ENCODE data around the gene SSH2. TPM values are rescaled to one million over a fixed set of nuclear protein-coding genes. Genes with fewer than 3 reads are reported as not detected.

The SSH2 gene
- total RNA-seq, 4 donors from 2014 or later: 30.2 to 38.6 (median 35.5) TPM

DNA sequence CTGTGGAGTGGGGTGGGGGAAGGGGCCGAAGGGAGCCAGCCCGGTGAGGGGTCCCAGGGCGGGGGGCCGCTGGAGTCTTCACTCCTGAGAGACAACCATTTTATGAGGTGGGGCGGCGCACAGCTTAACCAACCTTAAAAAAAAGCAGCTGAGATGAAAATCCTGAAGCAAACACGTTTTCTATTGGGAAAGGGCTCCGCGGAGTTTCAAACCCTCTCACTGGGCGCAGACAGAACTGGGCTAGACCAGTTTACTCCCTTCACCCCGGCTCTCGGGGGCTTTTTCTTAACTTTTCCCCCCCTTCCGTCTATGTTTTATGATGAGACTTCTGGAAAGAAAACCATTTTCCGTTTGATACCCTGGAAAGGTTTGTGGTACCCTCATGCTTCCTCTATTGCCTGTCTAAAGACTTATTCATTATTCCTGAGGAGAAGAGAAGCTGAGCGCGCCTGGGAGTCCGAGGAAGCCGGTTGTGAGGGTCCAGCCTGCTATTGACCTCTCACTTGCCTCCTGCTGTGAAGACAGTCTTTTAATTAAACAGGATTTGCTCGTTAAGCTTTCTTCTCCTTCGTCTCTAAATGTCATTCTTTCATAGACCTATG, 482 bp upstream of the SSH2 start:
- TF ChIP-seq, protein P1, sequence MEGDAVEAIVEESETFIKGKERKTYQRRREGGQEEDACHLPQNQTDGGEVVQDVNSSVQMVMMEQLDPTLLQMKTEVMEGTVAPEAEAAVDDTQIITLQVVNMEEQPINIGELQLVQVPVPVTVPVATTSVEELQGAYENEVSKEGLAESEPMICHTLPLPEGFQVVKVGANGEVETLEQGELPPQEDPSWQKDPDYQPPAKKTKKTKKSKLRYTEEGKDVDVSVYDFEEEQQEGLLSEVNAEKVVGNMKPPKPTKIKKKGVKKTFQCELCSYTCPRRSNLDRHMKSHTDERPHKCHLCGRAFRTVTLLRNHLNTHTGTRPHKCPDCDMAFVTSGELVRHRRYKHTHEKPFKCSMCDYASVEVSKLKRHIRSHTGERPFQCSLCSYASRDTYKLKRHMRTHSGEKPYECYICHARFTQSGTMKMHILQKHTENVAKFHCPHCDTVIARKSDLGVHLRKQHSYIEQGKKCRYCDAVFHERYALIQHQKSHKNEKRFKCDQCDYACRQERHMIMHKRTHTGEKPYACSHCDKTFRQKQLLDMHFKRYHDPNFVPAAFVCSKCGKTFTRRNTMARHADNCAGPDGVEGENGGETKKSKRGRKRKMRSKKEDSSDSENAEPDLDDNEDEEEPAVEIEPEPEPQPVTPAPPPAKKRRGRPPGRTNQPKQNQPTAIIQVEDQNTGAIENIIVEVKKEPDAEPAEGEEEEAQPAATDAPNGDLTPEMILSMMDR (IDR thresholded peaks at IDR 0.05): peak in 1 of 6 experiments; percentile 3
- no peak for TF ChIP-seq POLR2A (IDR thresholded peaks at IDR 0.05)
- peak overlapping the region; percentile 49 to 76 (median 60) for H3K4me3 ChIP-seq (replicated peaks in 1 of 3)
- 1 to 2% methylated on average over 19 to 20 of the region's 20 CpGs for WGBS, 2 donors
- no peaks in the 10 kb centered on the region for H3K9me3 ChIP-seq
- intact Hi-C loops (cut with DNase I): loop anchor here (5.0 to 10.0 kb wide), 2 partner anchors 123 to 346 kb away; partner anchors contain the start of gene GIT1
- no peaks in the 10 kb centered on the region for H3K27me3 ChIP-seq
- peak; percentile 10 to 13 for DNase-seq
- no peaks in the 10 kb centered on the region for H3K36me3 ChIP-seq
- H3K4me1 ChIP-seq: peaks cover 27 to 28% of the 10 kb centered on the region in 2 donors
- H3K27ac ChIP-seq: peak overlapping the region; percentile 69 to 96 (median 89)

DNA sequence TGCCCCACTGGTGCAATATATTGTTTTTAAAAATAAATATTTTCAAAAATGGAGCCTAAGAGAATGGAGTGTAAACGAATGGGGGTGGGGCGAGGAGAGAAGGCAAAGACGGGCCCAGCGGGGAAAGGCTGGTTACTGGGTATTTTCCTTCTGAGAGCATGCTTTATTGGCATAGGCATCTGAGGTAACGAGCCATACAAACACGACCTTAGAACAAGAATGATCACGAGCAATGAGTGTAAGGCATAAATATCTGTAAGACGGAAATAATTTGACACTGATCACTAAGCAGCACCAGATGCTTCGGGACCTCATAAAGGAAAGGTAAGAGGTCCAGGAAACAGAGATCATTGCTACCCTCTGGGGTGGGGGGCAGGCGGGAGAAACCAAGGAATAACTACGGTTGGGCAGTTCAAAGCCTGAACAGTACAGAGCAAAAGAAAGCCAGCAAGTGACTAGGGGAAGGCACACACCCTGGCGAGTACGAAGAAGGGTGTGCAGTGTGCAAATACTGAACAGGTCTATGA, 959 bp downstream of the SSH2 start:
- TF ChIP-seq, protein P1 (IDR thresholded peaks at IDR 0.05): no peak
- TF ChIP-seq POLR2A (IDR thresholded peaks at IDR 0.05): no peak
- 2% methylated on average over 13 of the region's 13 CpGs for WGBS, 2 donors
- intact Hi-C loops (cut with DNase I): no loop called here
- H3K4me1 ChIP-seq: peaks cover 27 to 28% of the 10 kb centered on the region in 2 donors
- peak overlapping the region; percentile 49 to 76 (median 60) for H3K4me3 ChIP-seq (replicated peaks in 1 of 3)
- H3K9me3 ChIP-seq: no peaks in the 10 kb centered on the region
- no peaks in the 10 kb centered on the region for H3K27me3 ChIP-seq
- peak overlapping the region; percentile 69 to 96 (median 89) for H3K27ac ChIP-seq
- no peaks in the 10 kb centered on the region for H3K36me3 ChIP-seq
- peak; percentile 44 to 54 for DNase-seq

- DNase-seq: no peak
- Histone ChIP-seq H3K27me3 (no peaks in the 10 kb centered on the region), H3K4me3 (replicated peaks in 1 of 3) (no peak overlapping the region), H3K4me1 (peaks cover 27 to 28% of the 10 kb centered on the region in 2 donors), H3K27ac (no peak overlapping the region), H3K9me3 (no peaks in the 10 kb centered on the region), H3K36me3 (no peaks in the 10 kb centered on the region)
- TF ChIP-seq POLR2A (IDR thresholded peaks at IDR 0.05): no peak
- TF ChIP-seq, protein P1 (IDR thresholded peaks at IDR 0.05): no peak
- intact Hi-C loops (cut with DNase I): no loop called here
- 0 to 7% methylated on average over 1 of the region's 1 CpG for whole genome bisulfite sequencing, 2 donors
Measured at GRCh38 chr17:29927546-29927945, 2.5 kb downstream of the SSH2 start.

DNA sequence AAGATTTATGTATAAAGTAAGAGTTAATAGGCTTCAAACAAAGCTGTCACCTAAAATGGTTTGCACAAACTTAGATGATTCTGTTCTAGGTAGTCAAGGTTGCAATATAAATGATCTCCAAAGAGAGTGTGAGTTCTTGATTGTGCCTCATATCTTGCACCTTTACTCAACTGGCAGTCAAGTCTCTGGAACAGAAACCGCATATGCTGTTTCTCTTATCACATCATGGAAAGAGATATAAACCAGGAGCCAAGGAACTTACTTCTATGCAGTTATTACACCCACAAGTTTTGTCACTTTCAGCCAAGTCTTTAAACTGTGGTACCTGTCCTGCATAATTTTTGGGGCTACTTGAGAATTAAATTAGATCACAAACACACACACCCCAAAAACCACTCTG, 5.2 kb downstream of the SSH2 start:
- WGBS, 2 donors: 84 to 93% methylated on average over 1 of the region's 1 CpG
- TF ChIP-seq, protein P1 (IDR thresholded peaks at IDR 0.05): no peak
- TF ChIP-seq POLR2A (IDR thresholded peaks at IDR 0.05): no peak
- H3K4me1 ChIP-seq: peaks cover 21% of the 10 kb centered on the region in 2 donors

More for the DNA sequence above, 5.2 kb downstream of the SSH2 start:
- H3K27ac ChIP-seq: no peak overlapping the region
- intact Hi-C loops (cut with DNase I): no loop called here
- no peak for DNase-seq
- no peaks in the 10 kb centered on the region for H3K36me3 ChIP-seq
- no peaks in the 10 kb centered on the region for H3K9me3 ChIP-seq
- H3K4me3 ChIP-seq (replicated peaks in 1 of 3): no peak overlapping the region
- no peaks in the 10 kb centered on the region for H3K27me3 ChIP-seq

Data from thyroid gland (tissue), 4 donors.